Upper lobe of left lung (tissue), 4 donors: ENCODE data around the gene TNK2.
A peak's percentile ranks its signal among the peaks of the same experiment; 100 is the strongest.

Source experiments
- CTCF ChIP-seq, 6 experiments: fragments of 450-650 bp in 4 of 6; fragments of 200-600 bp in 2 of 6; sonication (generic) in 2 of 6; IDR thresholded peaks; one replicate each; pipeline ENCODE4 v1.5.1; 2016 to 2019; ENCODE audit warnings: antibody characterized with exemption in 6 of 6
- EP300 ChIP-seq, 4 donors: sonication (generic); formaldehyde crosslinking; IDR thresholded peaks; one replicate each; pipeline ENCODE4 v1.5.1; 2017; ENCODE audit warnings: antibody characterized with exemption in 4 of 4, control low read depth in 2 of 4
- POLR2A ChIP-seq, 4 donors: fragments of 450-650 bp; IDR thresholded peaks; one replicate each; pipeline ENCODE4 v1.5.1; 2016 to 2017; ENCODE audit warnings: antibody characterized with exemption in 4 of 4, mild to moderate bottlenecking in 2 of 4

- TF ChIP-seq EP300 (IDR thresholded peaks at IDR 0.05) (no peak), CTCF (IDR thresholded peaks at IDR 0.05) (peak in 2 of 6 experiments; percentile 14 to 22), POLR2A (IDR thresholded peaks at IDR 0.05) (no peak)
Measured at GRCh38 chr3:195849322-195850074, 58.9 kb downstream of the TNK2 start.
